ENCODE measurements around the gene SLC35F3. TPM values are rescaled to one million over a fixed set of nuclear protein-coding genes. Genes with fewer than 3 reads are reported as not detected.
A peak's percentile ranks its signal among the peaks of the same experiment; 100 is the strongest.
"Not testable (repeated sequence)": the region's sequence is repeated elsewhere in the genome, so short reads cannot be mapped to it uniquely, and the experiment has no call there.

SLC35F3 gene
- total and polyA plus RNA-seq, 4 donors, result 0.01 to 0.37 (median 0.08) TPM; not detected in 1

DNA sequence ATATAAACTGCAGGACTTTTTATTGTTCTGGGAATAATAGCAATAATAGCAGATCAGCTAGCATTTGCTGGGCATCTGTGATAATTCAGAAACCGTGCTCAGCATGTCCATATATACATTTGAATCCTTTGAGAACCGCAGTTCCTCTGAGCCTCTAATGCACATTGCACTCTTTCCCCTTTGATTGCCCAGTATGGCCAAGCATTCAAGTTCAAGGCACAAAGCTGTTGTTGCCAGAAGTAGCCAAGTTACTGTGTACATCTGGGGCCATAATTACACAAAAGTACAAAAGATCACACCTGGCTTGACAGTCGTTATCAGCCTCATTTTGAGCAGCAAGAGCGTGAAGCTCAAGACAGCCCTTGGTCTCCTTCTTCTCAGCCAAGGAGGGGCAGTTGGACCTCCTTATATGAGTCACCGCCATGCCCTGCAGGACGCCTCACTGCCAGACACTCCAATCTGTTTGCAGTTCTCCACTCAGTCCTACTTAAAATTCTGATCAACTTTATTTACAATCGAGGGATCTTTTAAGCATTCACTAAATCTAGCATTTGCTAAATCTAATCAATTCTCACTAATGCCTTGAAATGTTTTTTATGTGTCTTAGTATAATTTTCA lies 216.0 kb downstream of the SLC35F3 start (continued):
- TF ChIP-seq, protein P1, sequence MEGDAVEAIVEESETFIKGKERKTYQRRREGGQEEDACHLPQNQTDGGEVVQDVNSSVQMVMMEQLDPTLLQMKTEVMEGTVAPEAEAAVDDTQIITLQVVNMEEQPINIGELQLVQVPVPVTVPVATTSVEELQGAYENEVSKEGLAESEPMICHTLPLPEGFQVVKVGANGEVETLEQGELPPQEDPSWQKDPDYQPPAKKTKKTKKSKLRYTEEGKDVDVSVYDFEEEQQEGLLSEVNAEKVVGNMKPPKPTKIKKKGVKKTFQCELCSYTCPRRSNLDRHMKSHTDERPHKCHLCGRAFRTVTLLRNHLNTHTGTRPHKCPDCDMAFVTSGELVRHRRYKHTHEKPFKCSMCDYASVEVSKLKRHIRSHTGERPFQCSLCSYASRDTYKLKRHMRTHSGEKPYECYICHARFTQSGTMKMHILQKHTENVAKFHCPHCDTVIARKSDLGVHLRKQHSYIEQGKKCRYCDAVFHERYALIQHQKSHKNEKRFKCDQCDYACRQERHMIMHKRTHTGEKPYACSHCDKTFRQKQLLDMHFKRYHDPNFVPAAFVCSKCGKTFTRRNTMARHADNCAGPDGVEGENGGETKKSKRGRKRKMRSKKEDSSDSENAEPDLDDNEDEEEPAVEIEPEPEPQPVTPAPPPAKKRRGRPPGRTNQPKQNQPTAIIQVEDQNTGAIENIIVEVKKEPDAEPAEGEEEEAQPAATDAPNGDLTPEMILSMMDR (IDR thresholded peaks at IDR 0.05; ENCODE audit: low read depth, low read length, missing input control), result no peak

DNA sequence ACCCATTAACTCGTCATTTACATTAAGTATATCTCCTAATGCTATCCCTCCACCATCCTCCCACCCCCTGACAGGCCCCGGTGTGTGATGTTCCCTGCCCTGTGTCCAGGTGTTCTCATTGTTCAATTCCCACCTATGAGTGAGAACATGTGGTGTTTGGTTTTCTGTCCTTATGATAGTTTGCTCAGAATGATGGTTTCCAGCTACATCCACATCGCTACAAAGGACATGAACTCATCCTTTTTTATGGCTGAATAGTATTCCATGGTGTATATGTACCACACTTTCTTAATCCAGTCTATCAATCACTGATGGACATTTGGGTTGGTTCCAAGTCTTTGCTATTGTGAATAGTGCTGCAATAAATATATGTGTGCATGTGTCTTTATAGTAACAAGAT lies 217.2 kb downstream of the SLC35F3 start:
- H3K27ac ChIP-seq (ENCODE audit: low read depth in 1 of 2, low read length in 2 of 2); H3K4me1 ChIP-seq (ENCODE audit: control insufficient read depth in 4 of 4, insufficient read depth in 4 of 4, low read length in 3 of 4); H3K27me3 ChIP-seq (ENCODE audit: control insufficient read depth in 4 of 4, insufficient read depth in 4 of 4, low read length in 3 of 4); H3K4me3 ChIP-seq (ENCODE audit: low read depth in 1 of 3, low read length in 3 of 3); H3K9ac ChIP-seq (ENCODE audit: low read depth in 1 of 2, low read length in 2 of 2); DNase-seq (ENCODE audit: low spot score); H3K36me3 ChIP-seq (ENCODE audit: control insufficient read depth in 4 of 4, insufficient read depth in 3 of 4, low read depth in 1 of 4, low read length in 3 of 4); H3K9me3 ChIP-seq (ENCODE audit: control insufficient read depth in 4 of 4, low read length in 3 of 4): not testable (repeated sequence)
- WGBS, result 90% methylated on average over 3 of the region's 3 CpGs

DNA sequence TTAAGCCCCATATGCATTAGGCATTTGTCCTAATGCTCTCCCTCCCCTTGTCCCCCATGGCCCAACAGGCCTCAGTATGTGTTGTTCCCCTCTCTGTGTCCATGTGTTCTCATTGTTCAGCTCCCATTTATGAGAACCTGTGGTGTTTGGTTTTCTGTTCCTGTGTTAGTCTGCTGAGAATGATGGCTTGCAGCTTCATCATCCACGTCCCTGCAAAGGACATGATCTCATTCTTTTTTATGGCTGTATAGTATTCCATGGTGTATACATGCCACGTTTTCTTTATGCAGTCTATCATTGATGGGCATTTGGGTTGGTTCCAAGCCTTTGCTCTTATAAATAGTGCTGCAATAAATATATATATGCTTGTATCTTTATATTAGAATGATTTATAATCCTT lies 218.1 kb downstream of the SLC35F3 start:
- 86% methylated on average over 2 of the region's 2 CpGs for WGBS

DNA sequence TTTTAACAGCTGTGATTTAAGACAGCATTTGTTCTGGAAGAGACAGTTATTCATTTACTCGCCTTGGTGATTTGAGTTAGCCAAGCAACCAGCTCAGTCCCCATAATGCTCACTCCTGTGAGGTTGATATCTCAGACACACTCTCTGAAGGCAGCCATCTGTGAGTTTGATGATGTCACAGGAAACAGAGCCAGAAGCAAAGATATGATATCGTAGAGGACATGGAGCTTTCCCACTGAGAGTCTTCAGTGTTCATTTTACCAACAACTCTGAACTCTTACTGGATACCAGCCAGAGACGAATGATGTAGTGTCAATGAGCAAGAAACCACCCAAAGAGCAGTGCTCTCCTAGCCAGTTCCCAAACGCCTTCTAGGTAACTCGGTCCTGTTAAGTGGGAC lies 219.4 kb downstream of the SLC35F3 start:
- Histone ChIP-seq H3K4me1 (ENCODE audit: control insufficient read depth in 4 of 4, insufficient read depth in 4 of 4, low read length in 3 of 4) (peaks cover 0 to 3% (median 0%) of the 10 kb centered on the region in 4 donors), H3K36me3 (ENCODE audit: control insufficient read depth in 4 of 4, insufficient read depth in 3 of 4, low read depth in 1 of 4, low read length in 3 of 4) (no peaks in the 10 kb centered on the region), H3K4me3 (ENCODE audit: low read depth in 1 of 3, low read length in 3 of 3) (no peak overlapping the region), H3K9ac (ENCODE audit: low read depth in 1 of 2, low read length in 2 of 2) (no peak overlapping the region), H3K9me3 (ENCODE audit: control insufficient read depth in 4 of 4, low read length in 3 of 4) (no peaks in the 10 kb centered on the region), H3K27ac (ENCODE audit: low read depth in 1 of 2, low read length in 2 of 2) (no peak overlapping the region), H3K27me3 (ENCODE audit: control insufficient read depth in 4 of 4, insufficient read depth in 4 of 4, low read length in 3 of 4) (peaks cover 0 to 9% (median 3%) of the 10 kb centered on the region in 4 donors)
- TF ChIP-seq FOXA1 (IDR thresholded peaks at IDR 0.05), result no peak
- no peak for TF ChIP-seq JUND (IDR thresholded peaks at IDR 0.05)
- TF ChIP-seq GABPA (IDR thresholded peaks at IDR 0.05 in 1 of 2, conservative IDR thresholded peaks at IDR 0.05 in 1 of 2), result no peak
- no peak for TF ChIP-seq TAF1 (conservative IDR thresholded peaks at IDR 0.05)
- DNase-seq (ENCODE audit: low spot score), result no peak
- 72% methylated on average over 5 of the region's 5 CpGs for WGBS

More for the DNA sequence above, 218.1 kb downstream of the SLC35F3 start:
- not testable (repeated sequence) for DNase-seq (ENCODE audit: low spot score); H3K27ac ChIP-seq (ENCODE audit: low read depth in 1 of 2, low read length in 2 of 2); H3K36me3 ChIP-seq (ENCODE audit: control insufficient read depth in 4 of 4, insufficient read depth in 3 of 4, low read depth in 1 of 4, low read length in 3 of 4); H3K27me3 ChIP-seq (ENCODE audit: control insufficient read depth in 4 of 4, insufficient read depth in 4 of 4, low read length in 3 of 4); H3K9ac ChIP-seq (ENCODE audit: low read depth in 1 of 2, low read length in 2 of 2); H3K9me3 ChIP-seq (ENCODE audit: control insufficient read depth in 4 of 4, low read length in 3 of 4); H3K4me3 ChIP-seq (ENCODE audit: low read depth in 1 of 3, low read length in 3 of 3); H3K4me1 ChIP-seq (ENCODE audit: control insufficient read depth in 4 of 4, insufficient read depth in 4 of 4, low read length in 3 of 4)

DNA sequence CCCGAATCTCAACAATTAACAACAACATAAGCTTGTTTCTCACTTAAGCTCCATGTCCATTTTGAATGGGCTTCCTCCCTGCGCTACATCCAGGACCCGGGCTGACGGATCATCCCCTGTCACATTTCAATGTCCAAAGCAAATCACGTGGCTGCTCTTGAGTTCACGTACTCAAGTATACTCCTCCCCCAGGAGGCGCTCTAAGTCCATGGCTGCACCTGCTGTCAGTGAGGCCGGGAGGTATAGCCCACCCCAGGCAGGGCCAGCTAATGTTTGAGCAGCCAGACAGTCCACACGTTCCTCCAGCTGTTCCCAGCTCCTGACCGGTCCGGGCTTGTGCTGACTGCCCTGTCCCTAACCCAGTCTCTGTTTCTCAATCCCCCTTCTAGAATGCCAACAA lies 220.8 kb downstream of the SLC35F3 start:
- Histone ChIP-seq H3K27me3 (ENCODE audit: control insufficient read depth in 4 of 4, insufficient read depth in 4 of 4, low read length in 3 of 4) (peaks cover 0 to 9% (median 3%) of the 10 kb centered on the region in 4 donors), H3K27ac (ENCODE audit: low read depth in 1 of 2, low read length in 2 of 2) (no peak overlapping the region), H3K9me3 (ENCODE audit: control insufficient read depth in 4 of 4, low read length in 3 of 4) (no peaks in the 10 kb centered on the region), H3K9ac (ENCODE audit: low read depth in 1 of 2, low read length in 2 of 2) (no peak overlapping the region), H3K36me3 (ENCODE audit: control insufficient read depth in 4 of 4, insufficient read depth in 3 of 4, low read depth in 1 of 4, low read length in 3 of 4) (no peaks in the 10 kb centered on the region), H3K4me3 (ENCODE audit: low read depth in 1 of 3, low read length in 3 of 3) (no peak overlapping the region), H3K4me1 (ENCODE audit: control insufficient read depth in 4 of 4, insufficient read depth in 4 of 4, low read length in 3 of 4) (peaks cover 0 to 3% (median 0%) of the 10 kb centered on the region in 4 donors)
- TF ChIP-seq RAD21 (IDR thresholded peaks at IDR 0.05), result peak in 1 of 2 donors; percentile 39
- TF ChIP-seq GABPA (IDR thresholded peaks at IDR 0.05 in 1 of 2, conservative IDR thresholded peaks at IDR 0.05 in 1 of 2), result no peak
- DNase-seq (ENCODE audit: low spot score), result peak; percentile 59
- whole genome bisulfite sequencing, result 15% methylated on average over 11 of the region's 11 CpGs
